Glutamatergic neuron (in vitro differentiated cells): Measurements from ENCODE around the gene NANOS2. TPM values are rescaled to one million over a fixed set of nuclear protein-coding genes. Genes with fewer than 3 reads are reported as not detected.
A peak's percentile ranks its signal among the peaks of the same experiment; 100 is the strongest.

Experiments used
- DNase-seq: peaks from one replicate; pipeline ENCODE4 v3.0.0; 2022
- H3K27ac Mint-ChIP-seq: one replicate; pipeline ENCODE4 v1.8.0; 2020; ENCODE audit warnings: mild to moderate bottlenecking, mixed read lengths, inconsistent platforms; ENCODE audit not compliant: unreplicated experiment
- H3K27me3 Mint-ChIP-seq: one replicate; pipeline ENCODE4 v1.8.0; 2020; ENCODE audit warnings: mild to moderate bottlenecking, moderate library complexity, mixed read lengths, inconsistent platforms; ENCODE audit not compliant: unreplicated experiment
- H3K36me3 Mint-ChIP-seq: one replicate; pipeline ENCODE4 v1.8.0; 2020; ENCODE audit warnings: mild to moderate bottlenecking, mixed read lengths, inconsistent platforms; ENCODE audit not compliant: unreplicated experiment
- H3K4me1 Mint-ChIP-seq: one replicate; pipeline ENCODE4 v1.8.0; 2020; ENCODE audit warnings: mild to moderate bottlenecking, low read depth, mixed read lengths, inconsistent platforms; ENCODE audit not compliant: unreplicated experiment
- H3K4me3 Mint-ChIP-seq: one replicate; pipeline ENCODE4 v1.8.0; 2020; ENCODE audit warnings: mild to moderate bottlenecking, mixed read lengths, inconsistent platforms; ENCODE audit not compliant: unreplicated experiment
- H3K9me3 Mint-ChIP-seq: one replicate; pipeline ENCODE4 v1.8.0; 2020; ENCODE audit warnings: mild to moderate bottlenecking, moderate library complexity, mixed read lengths, inconsistent platforms; ENCODE audit not compliant: unreplicated experiment
- total RNA-seq: library from RNA; stranded (reverse); fragmentation: NEBNext Ultra II Directional; extraction: Animal tissue kit (Norgen Biotek cat#: 25700); gene quantifications from one replicate; pipeline ENCODE4 v1.2.1, GENCODE V29; 2021; ENCODE audit not compliant: unreplicated experiment
- TF ChIP-seq, protein P1 (sequence below): fragments of 200-600 bp; sonication (generic); IDR thresholded peaks from one replicate; pipeline ENCODE4 v1.5.0; 2021; ENCODE audit not compliant: partially characterized antibody, unreplicated experiment

Gene NANOS2
- total RNA-seq, 1 donor from 2014 or later, result not detected

DNA sequence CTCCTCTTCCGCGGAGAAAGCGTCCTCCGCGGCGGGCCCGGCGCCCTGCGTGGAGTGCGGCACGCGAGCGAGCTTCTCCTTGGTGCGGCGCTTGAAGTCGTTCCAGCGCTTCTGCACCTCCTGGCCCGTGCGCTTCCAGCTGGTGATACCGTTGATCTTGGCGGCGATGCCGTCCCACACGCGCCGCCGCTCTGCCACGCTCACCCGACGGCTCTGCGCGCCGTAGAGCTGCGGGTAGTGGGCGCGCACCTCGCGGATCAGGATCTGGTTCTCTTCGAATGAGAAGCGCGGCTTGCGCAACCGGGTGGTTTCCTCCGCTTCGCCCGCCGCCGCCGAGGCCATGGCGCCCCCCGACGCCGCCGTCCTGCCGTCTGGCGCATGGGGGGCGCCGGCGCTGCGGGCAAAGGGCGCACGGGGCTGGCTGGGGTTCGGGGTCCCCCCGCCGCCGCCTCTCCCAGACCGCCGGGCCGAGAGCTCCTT, 13.1 kb downstream of the NANOS2 start:
- Mint-ChIP-seq H3K36me3 (peaks cover 10% of the 10 kb centered on the region), H3K27ac (no peak overlapping the region), H3K4me1 (peaks cover 1% of the 10 kb centered on the region), H3K9me3 (peaks cover 11% of the 10 kb centered on the region), H3K4me3 (no peak overlapping the region), H3K27me3 (peaks cover 13% of the 10 kb centered on the region)
- TF ChIP-seq, protein P1, sequence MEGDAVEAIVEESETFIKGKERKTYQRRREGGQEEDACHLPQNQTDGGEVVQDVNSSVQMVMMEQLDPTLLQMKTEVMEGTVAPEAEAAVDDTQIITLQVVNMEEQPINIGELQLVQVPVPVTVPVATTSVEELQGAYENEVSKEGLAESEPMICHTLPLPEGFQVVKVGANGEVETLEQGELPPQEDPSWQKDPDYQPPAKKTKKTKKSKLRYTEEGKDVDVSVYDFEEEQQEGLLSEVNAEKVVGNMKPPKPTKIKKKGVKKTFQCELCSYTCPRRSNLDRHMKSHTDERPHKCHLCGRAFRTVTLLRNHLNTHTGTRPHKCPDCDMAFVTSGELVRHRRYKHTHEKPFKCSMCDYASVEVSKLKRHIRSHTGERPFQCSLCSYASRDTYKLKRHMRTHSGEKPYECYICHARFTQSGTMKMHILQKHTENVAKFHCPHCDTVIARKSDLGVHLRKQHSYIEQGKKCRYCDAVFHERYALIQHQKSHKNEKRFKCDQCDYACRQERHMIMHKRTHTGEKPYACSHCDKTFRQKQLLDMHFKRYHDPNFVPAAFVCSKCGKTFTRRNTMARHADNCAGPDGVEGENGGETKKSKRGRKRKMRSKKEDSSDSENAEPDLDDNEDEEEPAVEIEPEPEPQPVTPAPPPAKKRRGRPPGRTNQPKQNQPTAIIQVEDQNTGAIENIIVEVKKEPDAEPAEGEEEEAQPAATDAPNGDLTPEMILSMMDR, result no peak
- peak; percentile 43 for DNase-seq

DNA sequence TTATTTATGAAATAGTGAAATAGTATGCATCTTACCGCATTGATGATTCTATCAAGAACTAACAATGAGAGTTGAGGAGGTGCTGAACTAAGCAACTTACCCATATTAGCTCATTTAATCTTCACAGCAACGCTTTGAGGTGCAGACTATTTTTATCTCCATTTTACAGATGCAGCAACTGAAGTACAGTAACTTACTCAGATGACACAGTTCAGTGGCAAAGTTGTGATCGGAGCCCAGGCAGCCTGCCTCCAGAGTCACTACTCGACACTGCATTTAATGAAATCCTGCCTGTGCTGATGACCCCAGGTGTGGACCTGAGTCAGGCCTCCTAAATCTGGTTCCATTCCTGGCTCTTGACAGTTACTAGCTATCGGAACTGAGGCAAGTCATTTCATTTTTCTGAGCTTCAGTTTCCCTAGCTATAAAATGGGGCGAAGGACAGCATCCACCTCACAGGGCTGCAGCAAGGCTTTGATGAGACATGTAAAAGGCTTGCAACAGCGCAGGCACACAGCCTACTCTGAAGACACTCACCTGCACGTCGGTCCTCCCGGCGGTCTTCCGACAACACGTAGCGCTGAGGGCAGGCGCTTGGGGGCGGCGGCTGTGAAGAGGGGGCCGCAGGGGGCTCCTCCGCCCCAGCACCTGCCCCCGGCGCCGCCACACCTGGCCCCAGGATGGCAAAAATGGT, 13.7 kb downstream of the NANOS2 start:
- Mint-ChIP-seq H3K4me1 (peaks cover 1% of the 10 kb centered on the region), H3K9me3 (peaks cover 10% of the 10 kb centered on the region), H3K4me3 (peak overlapping the region; percentile 52), H3K27me3 (peaks cover 13% of the 10 kb centered on the region), H3K27ac (no peak overlapping the region), H3K36me3 (peaks cover 10% of the 10 kb centered on the region)
- TF ChIP-seq, protein P1, result no peak
- DNase-seq, result no peak

DNA sequence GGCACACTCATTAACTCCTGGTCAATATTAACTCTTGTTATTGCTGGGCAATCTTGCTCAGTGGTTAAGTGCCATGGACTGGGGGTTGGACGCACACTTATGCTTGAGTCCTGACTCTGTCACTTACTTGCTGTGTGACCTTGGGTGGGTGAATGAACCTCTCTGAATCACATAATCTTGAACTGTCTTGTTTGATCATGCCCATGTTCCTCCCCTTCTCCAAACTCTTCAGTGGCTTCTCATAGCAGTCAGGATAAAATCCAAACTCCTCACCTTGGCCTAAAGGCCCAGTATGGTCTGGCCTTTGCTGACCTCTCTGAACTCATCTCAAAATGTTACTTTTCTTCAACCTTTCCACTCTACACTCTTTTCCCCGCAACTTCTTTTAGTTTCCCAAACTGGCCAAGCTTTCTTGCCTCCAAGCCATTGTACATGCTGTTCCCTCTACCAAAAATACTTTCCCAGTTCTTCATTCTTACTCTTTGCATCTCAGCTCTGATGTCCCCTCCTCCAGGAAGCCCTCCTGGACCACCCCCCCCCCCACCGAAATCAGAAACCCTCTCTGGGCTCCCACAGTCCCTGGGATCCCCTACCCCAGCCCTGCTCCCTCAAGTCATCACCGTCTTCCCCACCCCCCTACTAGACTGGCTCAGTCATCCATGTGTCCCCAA, 14.5 kb downstream of the NANOS2 start:
- Mint-ChIP-seq H3K27me3 (peaks cover 13% of the 10 kb centered on the region), H3K36me3 (peaks cover 10% of the 10 kb centered on the region), H3K4me3 (peak overlapping the region; percentile 52), H3K9me3 (peaks cover 12% of the 10 kb centered on the region), H3K4me1 (peaks cover 1% of the 10 kb centered on the region), H3K27ac (no peak overlapping the region)
- DNase-seq, result no peak
- TF ChIP-seq, protein P1, result no peak

DNA sequence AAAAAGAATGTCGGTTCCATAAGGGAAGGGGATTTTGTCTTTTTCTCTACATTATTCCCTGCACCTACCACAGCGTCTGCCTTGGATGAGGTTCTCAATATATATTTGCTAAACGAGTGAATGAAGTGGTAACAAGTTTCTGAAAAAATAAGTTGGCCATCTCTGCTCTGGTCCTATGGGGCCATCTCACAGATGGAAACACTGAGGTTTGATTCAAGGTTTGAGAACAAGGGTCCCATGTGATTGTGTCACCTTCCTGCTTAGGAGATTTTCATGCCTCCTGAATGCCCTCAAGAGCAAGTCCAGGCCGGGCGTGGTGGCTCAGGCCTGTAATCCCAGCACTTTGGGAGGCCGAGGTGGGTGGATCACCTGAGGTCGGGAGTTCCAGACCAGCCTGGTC, 15.3 kb downstream of the NANOS2 start:
- H3K27me3 Mint-ChIP-seq, result peaks cover 13% of the 10 kb centered on the region
- H3K9me3 Mint-ChIP-seq, result peaks cover 12% of the 10 kb centered on the region
- H3K4me3 Mint-ChIP-seq, result no peak overlapping the region
- TF ChIP-seq, protein P1, result no peak
- H3K36me3 Mint-ChIP-seq, result peaks cover 10% of the 10 kb centered on the region
- peaks cover 1% of the 10 kb centered on the region for H3K4me1 Mint-ChIP-seq
- H3K27ac Mint-ChIP-seq, result no peak overlapping the region
- no peak for DNase-seq
